ENCODE results near the gene SPTBN4.
"Not testable (repeated sequence)": the region's sequence is repeated elsewhere in the genome, so short reads cannot be mapped to it uniquely, and the experiment has no call there.

SPTBN4 gene

DNA sequence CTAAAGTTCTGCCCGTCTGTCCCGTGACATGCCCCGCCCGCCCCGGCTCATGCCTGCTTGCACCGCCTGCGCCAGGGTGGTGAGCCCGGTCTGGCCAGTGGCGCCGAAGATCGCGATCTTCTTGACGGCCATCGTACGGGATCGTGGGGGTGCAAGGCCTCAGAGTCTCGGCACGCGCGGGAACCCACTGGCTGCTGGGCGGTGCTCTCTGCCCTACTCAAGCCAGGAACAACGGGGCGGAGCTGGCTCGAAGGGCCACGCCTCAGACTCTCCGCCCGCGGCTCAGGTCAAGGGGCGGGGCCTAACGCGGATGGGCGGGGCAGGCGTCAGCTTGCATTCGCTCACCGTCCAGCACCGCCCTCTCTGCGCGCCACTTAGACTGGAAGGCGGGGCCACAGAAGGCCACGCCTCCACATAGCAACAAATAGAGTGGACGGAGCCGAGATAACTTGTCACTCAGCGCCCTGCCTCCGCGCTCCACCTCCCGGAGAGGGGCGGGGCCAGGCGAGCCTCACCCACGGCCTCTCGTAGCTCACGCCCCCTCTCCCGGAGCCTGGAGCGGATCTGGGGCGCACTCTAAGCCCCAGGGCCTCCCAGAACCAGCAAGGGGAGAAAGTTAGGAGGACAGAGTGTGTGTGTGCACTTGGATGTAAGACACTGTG, 1.1 kb upstream of the SPTBN4 start, which contains the start of gene BLVRB:
BLVRB (minus strand) TSS at position 189 of the 662 bp plus-strand sequence; CDS start at position 132, 57 bp downstream.
- DNase-seq = peak; percentile 99

DNA sequence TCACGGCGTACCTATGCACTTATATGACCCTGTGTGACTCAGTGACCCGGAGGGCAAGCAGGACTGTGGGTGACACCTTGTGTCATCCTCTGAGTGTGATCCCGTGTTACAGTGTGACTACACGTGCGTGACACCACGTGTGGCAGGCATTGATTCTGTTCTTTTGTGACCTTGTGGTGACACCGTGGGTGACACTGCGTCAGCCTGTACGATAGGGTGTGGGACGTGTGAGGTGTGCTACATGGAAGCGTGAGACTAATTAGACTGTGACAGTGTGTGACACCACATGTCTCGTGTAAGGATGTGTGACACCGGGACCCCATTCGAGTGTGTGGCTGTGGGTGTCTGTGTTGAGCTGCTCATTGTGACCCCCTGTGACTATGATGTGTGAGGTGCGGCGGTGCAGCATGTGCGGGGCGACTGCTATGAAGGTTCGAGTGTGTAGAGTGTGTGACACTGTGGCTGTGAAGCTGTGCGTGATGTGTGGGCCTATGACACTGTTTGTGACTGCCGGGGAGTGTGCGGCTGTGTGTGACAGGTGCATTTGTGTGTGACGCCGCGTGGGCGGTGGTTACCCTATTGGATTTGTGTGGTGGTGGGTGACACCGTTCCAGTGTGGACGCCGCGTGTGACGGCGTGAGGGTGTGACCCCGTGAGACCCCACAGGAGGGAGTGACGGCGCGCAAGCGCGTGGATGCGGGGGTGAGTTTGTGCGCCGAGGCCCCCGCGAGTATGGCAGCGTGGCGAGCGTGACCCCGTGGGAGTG, 399 bp upstream of the SPTBN4 start:
- DNase-seq = no peak

DNA sequence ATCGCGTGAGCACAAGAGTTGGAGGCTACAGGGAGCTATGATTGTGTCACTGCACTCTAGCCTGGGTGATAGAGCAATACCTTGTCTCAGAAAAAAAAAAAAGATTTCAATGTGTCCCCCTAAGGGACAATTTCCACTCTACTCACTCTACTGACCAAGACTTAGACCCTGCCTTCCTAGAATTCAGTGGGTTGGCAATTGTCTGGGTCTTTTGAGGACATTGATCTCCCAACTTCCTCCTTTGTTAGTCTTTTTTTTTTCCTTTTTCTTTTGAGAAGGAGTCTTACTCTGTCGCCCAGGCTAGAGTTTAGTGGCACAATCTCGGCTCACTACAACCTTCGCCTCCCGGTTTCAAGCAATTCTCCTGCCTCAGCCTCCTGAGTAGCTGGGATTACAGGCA, 2.2 kb downstream of the SPTBN4 start:
- DNase-seq = no peak

DNA sequence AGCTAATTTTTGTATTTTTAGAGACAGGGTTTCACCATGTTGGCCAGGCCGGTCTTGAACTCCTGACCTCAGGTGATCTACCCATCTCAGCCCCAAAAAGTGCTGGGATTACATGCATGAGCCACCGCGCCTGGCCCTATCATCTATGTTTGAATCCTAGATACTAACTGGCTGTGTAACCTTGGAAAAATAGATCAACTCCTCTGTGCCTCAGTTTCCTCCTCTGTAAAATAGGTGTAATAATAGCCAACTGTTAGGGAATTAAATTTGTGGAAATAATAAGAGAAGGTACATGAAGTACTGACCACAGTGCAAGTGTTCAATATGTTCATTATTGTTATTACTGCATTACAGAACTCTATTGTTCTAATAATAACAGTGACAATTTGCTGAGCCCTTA, 4.3 kb downstream of the SPTBN4 start:
- no peak for DNase-seq

DNA sequence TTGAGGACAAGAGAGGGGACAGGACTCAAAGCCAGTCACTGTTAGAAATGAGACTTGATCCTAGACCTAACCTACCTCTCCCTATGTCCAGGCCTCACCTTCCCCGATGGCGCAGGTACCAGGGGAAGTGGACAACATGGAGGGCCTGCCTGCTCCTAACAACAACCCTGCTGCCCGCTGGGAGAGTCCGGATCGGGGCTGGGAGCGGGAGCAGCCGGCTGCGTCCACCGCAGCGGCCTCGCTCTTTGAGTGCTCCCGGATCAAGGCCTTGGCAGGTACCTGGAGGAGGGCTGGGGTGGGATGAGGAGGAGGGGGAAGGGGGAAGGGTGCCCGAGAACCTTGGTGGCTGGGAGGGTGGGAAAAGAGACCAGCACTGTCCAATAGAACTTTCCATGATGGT, 5.7 kb downstream of the SPTBN4 start:
- DNase-seq = no peak

DNA sequence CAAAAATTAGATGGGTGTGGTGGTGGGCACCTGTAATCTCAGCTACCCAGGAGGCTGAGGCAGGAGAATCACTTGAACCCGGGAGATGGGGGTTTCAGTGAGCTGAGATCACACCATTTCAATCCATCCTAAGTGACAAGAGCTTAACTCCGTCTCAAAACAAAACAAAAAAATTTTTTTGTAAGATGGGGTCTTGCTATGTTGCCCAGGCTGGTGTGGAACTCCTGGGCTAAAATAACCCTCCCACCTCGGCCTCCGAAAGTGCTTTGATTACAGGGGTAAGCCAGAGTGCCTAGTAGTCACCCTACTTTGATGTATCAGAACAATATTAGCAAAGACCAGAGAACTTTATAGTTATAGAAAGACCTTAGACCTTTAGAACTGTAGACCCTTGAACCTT, 7.9 kb downstream of the SPTBN4 start:
- DNase-seq = no peak

DNA sequence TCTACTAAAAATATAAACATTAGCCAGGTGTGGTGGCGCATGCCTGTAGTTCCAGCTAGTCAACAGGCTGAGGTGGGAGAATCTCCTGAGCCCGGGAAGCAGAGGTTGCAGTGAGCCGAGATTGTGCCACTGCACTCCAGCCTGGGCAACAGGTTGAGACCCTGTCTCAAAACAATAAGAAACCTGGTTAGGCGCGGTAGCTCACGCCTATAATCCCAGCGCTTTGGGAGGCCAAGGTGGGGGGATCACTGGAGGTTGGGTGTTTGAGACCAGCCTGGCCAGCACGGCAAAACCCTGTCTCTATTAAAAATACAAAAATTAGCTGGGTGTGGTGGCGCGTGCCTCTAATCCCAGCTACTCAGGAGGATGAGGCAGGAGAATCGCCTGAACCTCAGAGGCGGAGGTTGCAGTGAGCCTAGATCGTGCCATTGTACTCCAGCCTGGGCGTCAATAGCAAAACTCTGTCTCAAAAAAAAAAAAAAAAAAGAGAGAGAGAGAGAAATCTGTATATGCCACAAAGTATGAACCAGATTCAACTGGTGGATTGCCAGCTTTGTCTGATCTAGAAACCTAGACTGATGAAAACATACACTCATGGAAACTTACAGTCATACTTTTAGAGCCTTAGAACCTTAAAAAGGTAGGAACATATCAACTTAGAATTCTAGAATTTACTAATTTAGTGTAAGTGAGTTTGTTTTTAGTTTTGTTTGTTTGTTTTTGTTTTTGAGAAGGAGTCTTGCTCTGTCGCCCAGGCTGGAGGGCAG, 9.3 kb downstream of the SPTBN4 start:
- peak; percentile 12 for DNase-seq

DNA sequence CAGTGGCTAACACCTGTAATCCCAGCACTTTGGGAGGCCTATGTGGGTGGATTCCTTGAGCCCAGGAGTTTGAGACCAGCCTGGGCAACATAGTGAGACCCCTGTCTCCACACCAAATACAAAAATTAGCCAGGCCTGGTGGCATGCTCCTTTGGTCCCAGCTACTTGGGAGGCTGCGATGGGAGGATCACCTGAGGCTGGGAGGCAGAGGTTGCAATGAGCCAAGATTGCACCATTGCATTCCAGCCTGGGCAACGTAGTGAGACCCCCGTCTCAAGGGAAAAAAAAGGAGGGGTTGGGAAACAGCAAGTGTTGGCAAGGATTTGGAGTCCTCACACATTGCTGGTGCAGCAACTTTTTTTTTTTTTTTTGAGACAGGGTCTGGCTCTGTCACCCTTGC, 19.2 kb downstream of the SPTBN4 start:
- DNase-seq = no peak

DNA sequence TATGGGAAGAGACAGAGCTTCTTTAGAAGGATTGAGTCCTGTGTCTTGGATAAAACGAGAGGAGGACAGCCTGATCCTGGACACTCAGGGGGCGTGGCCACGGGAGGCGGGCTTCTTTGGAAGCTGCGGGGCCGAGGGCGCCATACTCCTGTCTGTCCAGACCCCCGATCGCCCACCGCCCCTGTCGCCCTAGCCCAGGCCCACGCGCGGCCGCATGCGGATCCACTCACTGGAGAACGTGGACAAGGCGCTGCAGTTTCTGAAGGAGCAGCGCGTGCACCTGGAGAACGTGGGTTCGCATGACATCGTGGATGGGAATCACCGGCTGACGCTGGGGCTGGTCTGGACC, 23.1 kb downstream of the SPTBN4 start:
- no peak for DNase-seq

DNA sequence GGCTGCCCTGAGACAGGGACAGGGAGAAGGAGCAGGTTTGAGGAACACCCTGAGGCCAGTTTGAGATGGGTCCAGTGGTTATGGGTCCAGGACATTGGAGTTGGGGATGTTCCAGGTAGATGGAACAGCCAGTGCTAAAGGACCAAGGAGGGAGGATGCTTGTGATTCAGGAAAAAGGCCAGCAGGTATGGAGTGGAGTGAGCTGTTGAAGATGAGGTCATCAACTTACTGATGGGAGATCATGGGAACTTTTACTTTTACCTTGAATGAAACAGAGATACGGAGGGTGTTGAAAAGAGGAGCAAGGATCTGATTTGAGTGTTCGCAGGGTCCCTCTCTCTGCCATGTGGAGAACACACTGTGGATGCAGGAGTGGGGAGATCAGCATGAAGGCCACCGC, 25.5 kb downstream of the SPTBN4 start:
- DNase-seq = no peak

DNA sequence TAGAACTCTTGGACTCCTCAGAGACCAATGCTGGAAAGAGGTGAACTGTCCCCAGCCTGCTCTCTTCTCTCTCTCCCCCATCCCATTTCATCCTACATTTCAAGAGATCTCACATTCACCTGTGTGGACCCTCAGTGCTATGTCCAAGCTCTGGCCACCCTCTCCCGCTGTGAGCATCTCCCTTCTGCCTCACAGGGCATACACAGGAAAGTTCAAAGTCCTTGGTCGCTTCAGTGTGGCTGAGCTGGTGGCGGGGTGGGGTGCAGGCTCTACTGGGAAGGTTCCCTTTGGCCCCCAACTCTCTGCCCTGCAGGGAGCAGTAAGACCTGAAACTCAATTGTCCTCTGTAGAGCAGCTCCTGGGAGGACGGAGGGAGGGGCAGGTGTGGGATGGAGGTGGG, 27.0 kb downstream of the SPTBN4 start:
- DNase-seq = no peak

DNA sequence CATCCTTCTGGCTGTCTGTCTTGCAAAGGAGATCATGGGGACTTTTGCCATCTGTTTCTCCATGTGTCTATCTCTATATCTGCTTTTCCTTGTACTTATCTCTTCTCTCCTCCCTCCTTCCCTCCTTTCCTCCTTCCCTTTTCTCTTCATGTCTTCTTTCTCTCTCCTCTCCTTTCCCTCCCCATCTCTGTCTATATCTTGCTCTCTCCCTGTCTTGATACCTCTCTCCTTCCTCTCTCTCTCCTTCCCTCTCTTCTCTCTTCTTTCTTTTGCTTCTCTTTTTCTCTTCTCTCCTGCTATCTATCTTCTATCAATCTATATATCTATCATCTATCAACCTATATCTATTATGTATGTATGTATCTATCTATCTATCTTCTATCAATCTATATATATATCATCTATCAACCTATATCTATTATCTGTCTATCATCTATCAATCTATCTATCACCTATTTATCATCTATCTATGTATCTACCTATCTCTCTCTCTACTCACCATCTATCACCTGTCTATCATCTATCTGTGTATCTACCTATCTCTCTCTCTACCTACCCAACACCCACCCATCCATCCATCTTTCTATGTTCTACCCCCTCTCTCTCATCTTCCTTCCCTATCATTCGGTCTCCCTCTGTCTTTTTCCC, 27.5 kb downstream of the SPTBN4 start:
- DNase-seq = no peak

DNA sequence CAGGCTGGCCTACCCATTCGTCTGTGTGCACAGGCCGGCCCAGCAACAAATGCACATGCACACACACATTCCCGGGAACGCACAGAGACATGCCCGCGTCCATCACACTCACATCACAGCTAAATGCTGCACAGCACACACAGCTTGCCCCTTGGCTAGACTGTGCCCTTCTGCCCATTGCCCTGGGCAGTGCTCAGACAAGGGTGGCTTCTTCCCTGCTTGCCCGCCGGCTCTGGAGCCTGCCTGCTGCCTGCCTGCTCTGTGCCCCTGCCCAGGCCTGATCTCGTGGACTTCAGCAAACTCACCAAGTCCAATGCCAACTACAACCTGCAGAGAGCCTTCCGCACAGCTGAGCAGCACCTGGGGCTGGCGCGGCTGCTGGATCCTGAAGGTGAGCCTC, 30.4 kb downstream of the SPTBN4 start:
- DNase-seq = no peak

DNA sequence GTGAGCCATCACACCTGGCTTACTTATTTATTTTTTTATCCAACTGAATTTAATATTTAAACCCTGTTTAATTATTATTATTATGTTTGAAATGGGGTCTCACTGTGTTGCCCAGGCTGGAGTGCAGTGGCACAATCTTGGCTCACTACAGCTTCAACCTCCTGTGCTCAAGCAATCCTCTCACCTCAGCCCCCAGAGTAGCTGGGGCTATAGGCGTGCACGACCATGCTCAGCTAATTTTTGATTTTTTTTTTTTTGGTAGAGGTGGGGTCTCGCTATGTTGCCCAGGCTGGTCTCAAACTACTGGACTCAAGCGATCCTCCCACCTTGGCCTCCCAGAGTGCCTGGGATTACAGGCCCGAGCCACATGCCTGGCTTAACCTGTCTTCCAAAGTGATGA, 32.5 kb downstream of the SPTBN4 start:
- DNase-seq = no peak

DNA sequence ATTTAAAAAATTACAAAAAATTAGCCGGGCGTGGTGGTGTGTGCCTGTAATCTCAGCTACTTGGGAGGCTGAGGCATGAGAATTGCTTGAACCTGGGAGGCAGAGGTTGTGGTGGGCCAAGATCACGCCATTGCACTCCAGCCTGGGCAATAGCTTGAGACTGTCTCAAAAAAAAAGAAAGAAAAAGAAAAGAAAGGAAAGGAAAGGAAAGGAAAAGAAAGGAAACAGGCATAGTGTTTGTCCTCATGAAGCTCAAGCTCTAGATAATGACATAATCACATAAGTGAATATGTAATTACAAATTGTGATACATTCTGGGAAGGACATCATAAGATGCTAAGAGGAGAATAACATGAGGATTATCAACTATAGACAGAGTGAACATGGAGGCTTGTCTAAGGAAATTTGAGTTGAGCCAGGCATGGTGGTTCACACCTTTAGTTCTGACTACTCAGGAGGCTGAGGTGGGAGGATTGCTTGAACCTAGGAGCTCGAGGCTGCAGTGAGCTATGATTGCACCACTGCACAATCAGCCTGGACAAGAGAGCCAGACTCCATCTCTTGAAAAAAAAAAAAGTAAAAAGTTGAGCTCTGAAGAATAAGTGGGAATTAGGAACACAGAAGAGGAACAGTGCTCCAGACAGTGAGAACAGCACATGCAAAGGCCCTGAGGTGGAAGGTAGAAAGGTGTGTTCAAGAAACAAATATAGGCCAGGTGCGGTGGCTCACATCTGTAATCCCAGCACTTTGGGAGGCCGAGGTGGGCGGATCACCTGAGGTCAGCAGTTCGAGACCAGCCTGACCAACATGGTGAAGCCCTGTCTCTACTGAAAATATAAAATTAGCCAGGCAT, 34.1 kb downstream of the SPTBN4 start:
- not testable (repeated sequence) for DNase-seq

DNA sequence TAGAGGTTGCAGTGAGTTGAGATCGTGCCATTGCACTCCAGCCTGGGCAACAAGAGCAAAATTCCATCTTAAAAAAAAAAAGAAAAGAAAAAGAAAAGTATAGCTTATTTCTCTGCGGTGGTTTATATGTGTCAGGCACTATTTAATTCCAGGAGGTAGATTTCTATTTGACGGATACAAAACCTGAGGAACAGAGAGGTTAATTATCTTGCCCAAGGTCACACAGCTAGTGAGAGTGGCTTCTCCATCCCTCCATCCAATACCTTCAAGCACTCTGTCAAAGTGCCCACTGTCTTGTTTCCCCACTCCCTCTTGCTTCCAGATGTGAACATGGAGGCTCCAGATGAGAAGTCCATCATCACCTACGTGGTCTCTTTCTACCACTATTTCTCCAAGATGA, 34.8 kb downstream of the SPTBN4 start:
- no peak for DNase-seq

DNA sequence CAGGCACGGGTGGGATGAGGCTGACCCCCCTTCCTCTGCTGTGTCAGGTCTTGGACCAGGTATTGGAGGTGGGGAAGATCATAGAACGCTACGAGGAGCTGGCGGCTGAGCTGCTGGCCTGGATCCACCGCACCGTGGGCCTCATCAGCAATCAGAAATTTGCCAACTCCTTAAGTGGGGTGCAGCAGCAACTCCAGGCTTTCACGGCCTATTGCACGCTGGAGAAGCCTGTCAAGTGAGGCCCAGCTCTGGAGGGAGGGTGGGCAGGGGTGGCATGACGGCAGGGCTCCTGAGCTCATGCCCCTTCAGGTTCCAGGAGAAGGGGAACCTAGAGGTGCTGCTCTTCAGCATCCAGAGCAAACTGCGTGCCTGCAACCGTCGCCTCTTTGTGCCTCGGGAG, 35.3 kb downstream of the SPTBN4 start:
- no peak for DNase-seq

DNA sequence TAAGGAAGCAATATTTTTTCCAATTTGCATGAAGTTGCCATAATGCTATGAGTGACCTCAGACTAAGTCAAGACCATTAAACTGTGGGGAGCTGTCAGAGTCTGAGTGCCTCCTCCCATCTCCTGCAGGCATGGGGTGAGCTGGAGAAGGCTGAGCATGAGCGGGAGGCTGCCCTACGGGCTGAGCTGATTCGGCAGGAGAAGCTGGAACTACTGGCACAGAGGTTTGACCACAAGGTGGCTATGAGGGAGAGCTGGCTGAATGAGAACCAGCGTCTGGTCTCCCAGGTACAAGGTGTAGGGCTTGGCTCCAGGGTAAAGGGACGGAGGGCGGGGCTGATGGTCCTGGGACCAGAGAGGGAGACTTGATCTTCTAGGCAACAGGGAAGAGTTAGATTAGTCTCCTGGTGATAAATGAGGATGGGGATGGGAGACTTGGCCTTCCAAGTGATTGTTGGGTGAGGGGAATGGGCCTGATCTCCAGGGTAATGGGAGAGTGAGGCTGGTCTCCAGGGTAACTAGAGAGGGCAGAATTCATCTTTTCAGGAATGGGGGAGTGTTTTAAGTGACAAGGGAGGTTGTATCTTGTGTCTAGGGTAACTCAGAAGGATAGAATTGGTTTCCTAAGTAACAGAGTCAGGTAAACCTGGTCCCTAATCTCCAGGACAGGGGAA, 36.0 kb downstream of the SPTBN4 start:
- DNase-seq = no peak

DNA sequence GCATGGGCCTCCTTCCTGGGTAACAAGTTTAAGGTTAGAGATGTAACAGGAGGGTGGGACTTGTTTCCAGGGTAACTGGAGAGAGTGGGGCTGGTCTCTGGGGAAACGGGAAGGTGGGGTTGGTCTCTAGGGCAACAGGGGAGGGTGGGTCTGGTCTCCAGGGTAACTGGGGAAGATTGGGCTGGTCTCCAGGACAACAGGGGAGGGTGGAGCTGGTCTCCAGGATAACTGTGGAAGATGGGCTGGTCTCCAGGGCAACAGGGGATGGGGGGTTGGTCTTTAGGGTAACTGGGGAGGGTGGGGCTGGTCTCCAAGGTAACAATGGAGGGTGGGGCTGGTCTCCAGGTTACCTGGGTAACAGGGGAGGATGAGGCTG, 36.5 kb downstream of the SPTBN4 start:
- no peak for DNase-seq

DNA sequence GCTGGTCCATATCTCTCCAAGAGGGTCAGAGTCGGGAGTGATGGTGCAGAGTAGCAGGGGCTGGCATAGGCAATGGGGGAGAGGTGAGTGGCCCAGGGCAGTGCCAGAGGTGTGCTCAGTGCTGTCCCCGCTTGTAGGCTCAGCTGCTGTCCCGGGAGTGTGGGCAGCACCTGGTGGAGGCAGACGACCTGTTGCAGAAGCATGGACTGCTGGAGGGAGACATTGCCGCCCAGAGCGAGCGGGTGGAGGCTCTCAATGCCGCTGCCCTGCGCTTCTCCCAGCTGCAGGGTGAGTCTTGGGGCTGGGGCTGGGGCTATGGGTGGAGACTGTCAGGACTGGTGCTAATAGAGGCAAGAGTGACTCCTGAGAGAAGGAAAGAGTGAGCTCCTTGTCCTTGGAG, 39.3 kb downstream of the SPTBN4 start:
- DNase-seq = no peak

DNA sequence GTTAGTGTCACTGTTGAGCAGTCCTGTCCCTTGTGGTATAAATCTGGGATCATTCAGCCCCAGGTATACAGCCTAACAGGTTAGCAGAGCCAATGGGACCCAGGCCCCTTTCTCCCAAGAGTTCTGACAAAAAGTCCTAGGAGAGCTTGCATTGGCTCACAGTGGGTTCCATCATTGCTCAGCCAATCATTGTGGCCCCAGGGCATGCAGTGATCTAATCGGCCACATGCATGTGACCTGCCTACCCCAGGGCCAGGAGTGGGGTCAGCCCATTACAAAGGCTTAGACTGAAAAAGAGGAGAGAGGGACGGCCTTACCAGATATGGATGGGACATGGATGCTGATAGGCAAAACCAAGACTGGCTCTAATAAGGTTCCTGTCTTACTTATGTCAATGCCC, 41.1 kb downstream of the SPTBN4 start:
- DNase-seq = no peak

DNA sequence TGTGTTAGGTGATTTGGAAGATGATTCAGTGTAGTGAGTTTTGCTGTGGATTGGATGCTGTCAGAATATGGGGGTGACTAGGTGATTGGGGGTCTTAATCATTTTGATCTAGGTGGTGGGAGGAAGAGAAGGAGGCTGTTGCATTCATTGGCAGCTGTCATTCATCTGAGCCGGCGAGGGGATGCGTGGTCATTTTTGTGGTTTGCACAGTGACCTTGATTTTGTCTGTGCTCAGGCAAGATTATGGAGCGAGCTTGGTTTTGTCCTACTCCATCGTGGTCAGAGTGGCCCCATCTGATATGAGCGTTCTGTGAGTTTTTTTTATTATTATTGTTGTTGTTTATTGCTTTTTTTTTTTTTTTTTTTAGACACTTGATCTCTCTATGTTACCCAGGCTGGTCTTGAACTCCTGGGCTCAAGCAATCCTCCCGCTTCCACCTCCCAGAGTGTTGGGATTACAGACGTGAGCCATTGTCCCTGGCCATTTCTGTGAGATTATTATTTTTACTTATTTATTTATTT, 42.0 kb downstream of the SPTBN4 start:
- no peak for DNase-seq
